NCI-H510A (cell line): ENCODE results near the gene SPECC1L.

ENCODE experiments used
- DNase-seq: peaks from one replicate; lab custom pipeline; 2025; lab: John Stamatoyannopoulos, UW

SPECC1L gene

GRCh38 chr22:24414523-24414922 lies 143.9 kb downstream of the SPECC1L start:
- DNase-seq, result no peak

- no peak for DNase-seq
Measured at GRCh38 chr22:24414984-24415945, 144.6 kb downstream of the SPECC1L start.

- no peak for DNase-seq
Measured at GRCh38 chr22:24416095-24416494, 145.5 kb downstream of the SPECC1L start.

GRCh38 chr22:24416611-24417010 lies 146.0 kb downstream of the SPECC1L start:
- DNase-seq, result no peak

- no peak for DNase-seq
Measured at GRCh38 chr22:24417200-24417599, 146.6 kb downstream of the SPECC1L start.

- DNase-seq, result no peak
Measured at GRCh38 chr22:24417901-24418641, 147.4 kb downstream of the SPECC1L start.

GRCh38 chr22:24418786-24419474 lies 148.3 kb downstream of the SPECC1L start:
- peak; percentile 58 for DNase-seq

- DNase-seq, result no peak
Measured at GRCh38 chr22:24419475-24419850, 148.8 kb downstream of the SPECC1L start.

- no peak for DNase-seq
Measured at GRCh38 chr22:24420072-24420976, 149.7 kb downstream of the SPECC1L start.

- DNase-seq, result no peak
Measured at GRCh38 chr22:24420977-24421343, 150.3 kb downstream of the SPECC1L start.

- DNase-seq, result no peak
Measured at GRCh38 chr22:24421428-24421931, 150.8 kb downstream of the SPECC1L start.

- DNase-seq, result no peak
Measured at GRCh38 chr22:24422102-24422665, 151.6 kb downstream of the SPECC1L start.

GRCh38 chr22:24423519-24424000 lies 152.9 kb downstream of the SPECC1L start:
- no peak for DNase-seq

GRCh38 chr22:24424001-24424900 lies 153.6 kb downstream of the SPECC1L start:
- no peak for DNase-seq

GRCh38 chr22:24424901-24425775 lies 154.5 kb downstream of the SPECC1L start:
- DNase-seq, result no peak

- DNase-seq, result no peak
Measured at GRCh38 chr22:24426436-24426835, 155.8 kb downstream of the SPECC1L start.

- no peak for DNase-seq
Measured at GRCh38 chr22:24426851-24427499, 156.3 kb downstream of the SPECC1L start.

- DNase-seq, result no peak
Measured at GRCh38 chr22:24427500-24428164, 157.0 kb downstream of the SPECC1L start, which contains the start of gene ADORA2A. ADORA2A (plus strand) TSS chr22:24427599; CDS start chr22:24433405, 5,806 bp downstream.
